NCI-H526 treated with DMSO at 0.1 percent for 48 hours (cell line): ENCODE results near the gene HMCES.
"Not testable (repeated sequence)": the region's sequence is repeated elsewhere in the genome, so short reads cannot be mapped to it uniquely, and the experiment has no call there.

ENCODE experiments used
- DNase-seq: peaks from one replicate; lab custom pipeline; 2025; lab: John Stamatoyannopoulos, UW

HMCES gene

GRCh38 chr3:129257609-129258008 is 21.1 kb upstream of the HMCES start:
- no peak for DNase-seq

GRCh38 chr3:129259612-129260477 is 18.8 kb upstream of the HMCES start:
- no peak for DNase-seq

GRCh38 chr3:129260606-129261005 is 18.1 kb upstream of the HMCES start:
- no peak for DNase-seq

- DNase-seq, result peak; percentile 66
Observed at GRCh38 chr3:129261894-129262293, 16.8 kb upstream of the HMCES start.

- no peak for DNase-seq
Observed at GRCh38 chr3:129263161-129263910, 15.3 kb upstream of the HMCES start.

GRCh38 chr3:129264994-129265393 is 13.7 kb upstream of the HMCES start:
- not testable (repeated sequence) for DNase-seq

- no peak for DNase-seq
Observed at GRCh38 chr3:129266651-129267050, 12.0 kb upstream of the HMCES start.

GRCh38 chr3:129268396-129268795 is 10.3 kb upstream of the HMCES start:
- DNase-seq, result no peak

GRCh38 chr3:129271674-129272073 is 7.0 kb upstream of the HMCES start:
- no peak for DNase-seq

GRCh38 chr3:129276385-129276784 is 2.3 kb upstream of the HMCES start:
- DNase-seq, result no peak

GRCh38 chr3:129277829-129278271 is 820 bp upstream of the HMCES start:
- no peak for DNase-seq

GRCh38 chr3:129278966-129279906 is 566 bp downstream of the HMCES start:
- DNase-seq, result peak; percentile 30

- DNase-seq, result no peak
Observed at GRCh38 chr3:129280183-129280582, 1.5 kb downstream of the HMCES start.

- no peak for DNase-seq
Observed at GRCh38 chr3:129281726-129282125, 3.1 kb downstream of the HMCES start.

- DNase-seq, result peak; percentile 36
Observed at GRCh38 chr3:129282727-129283327, 4.2 kb downstream of the HMCES start.

- no peak for DNase-seq
Observed at GRCh38 chr3:129286081-129286480, 7.4 kb downstream of the HMCES start.

GRCh38 chr3:129288446-129288845 is 9.8 kb downstream of the HMCES start:
- DNase-seq, result no peak

- no peak for DNase-seq
Observed at GRCh38 chr3:129289201-129289921, 10.7 kb downstream of the HMCES start.

GRCh38 chr3:129291236-129291886 is 12.7 kb downstream of the HMCES start:
- DNase-seq, result peak; percentile 74

GRCh38 chr3:129295286-129295685 is 16.6 kb downstream of the HMCES start:
- DNase-seq, result no peak
